Activated CD8-positive, alpha-beta memory T cell treated with anti-CD3 and anti-CD28 coated beads for 24 hours (primary cell): ENCODE data around the gene ELP4.
A peak's percentile ranks its signal among the peaks of the same experiment; 100 is the strongest.
"Not testable (repeated sequence)": the region's sequence is repeated elsewhere in the genome, so short reads cannot be mapped to it uniquely, and the experiment has no call there.

Experiments used
- DNase-seq: peaks from one replicate; pipeline ENCODE4 v3.0.0-alpha.2; 2020

ELP4 gene

DNA sequence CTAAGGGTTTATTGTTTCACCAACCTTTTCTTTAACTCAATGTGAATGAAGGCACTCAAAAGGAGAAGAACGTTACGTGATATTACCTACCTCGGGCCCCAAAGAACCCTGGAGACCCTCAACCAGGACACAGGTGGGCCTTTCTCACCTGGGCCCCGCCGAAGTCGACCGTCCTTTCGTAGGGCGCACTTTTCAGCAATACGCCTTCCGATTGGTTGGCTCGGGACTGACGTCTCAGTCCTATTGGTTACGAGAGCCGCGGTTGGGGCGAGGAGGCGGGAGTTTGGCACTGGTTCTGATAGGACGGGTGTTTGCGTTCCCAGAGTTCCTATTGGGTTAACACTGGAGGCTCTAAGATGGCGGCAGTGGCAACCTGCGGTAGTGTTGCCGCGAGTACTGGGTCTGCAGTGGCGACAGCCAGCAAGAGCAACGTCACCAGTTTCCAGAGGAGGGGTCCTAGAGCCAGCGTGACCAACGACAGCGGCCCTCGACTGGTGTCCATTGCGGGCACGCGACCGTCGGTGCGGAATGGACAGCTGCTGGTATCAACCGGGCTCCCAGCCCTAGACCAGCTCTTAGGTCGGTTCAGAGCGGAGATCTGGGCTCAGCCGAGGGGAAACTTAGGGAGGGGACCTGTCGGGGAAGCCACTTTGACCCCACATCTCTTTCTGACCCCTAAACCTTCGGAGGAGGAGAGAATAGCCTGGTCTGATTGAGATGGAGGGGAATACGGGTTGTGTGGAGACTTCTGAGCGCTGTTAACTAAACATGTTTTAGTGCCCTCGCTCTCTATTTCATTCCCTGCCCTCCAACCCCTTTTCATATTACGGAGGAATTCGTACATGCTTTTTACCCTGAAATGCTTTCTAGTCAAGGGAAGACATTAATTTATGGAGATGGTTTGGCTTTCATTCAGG lies at the start of gene ELP4, which contains the start of gene IMMP1L:
Gene ELP4 (plus strand): TSS at position 339 of the 917 bp plus-strand sequence. CDS start 18 bp downstream, at position 357.
Gene IMMP1L (minus strand): TSS at position 194 of the 917 bp plus-strand sequence. CDS start 46,346 bp downstream, outside the sequence.
- DNase-seq, result peak; percentile 97

DNA sequence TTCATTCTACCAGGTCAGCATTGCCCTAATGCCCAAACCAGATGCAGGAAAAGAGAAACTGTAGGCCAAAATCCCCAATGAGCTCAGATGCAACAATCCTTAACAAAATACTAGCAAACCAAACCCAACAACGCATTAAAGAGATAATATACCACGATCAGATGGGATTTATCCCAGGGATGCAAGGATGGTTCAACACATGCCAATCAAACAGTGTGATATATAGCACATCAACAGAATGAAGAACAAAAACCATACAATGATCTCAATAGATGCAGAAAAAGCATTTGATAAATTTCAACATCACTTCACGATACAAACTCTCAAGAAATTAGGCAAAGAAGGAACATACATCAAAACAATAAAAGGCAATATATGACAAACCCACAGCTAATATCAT lies 45.1 kb upstream of the ELP4 start:
- no peak for DNase-seq

- no peak for DNase-seq
Observed at GRCh38 chr11:31474083-31474482, 35.5 kb upstream of the ELP4 start.

- no peak for DNase-seq
Observed at GRCh38 chr11:31477528-31478222, 31.9 kb upstream of the ELP4 start.

- no peak for DNase-seq
Observed at GRCh38 chr11:31478223-31478590, 31.4 kb upstream of the ELP4 start.

GRCh38 chr11:31479066-31479465 lies 30.5 kb upstream of the ELP4 start:
- DNase-seq, result no peak

GRCh38 chr11:31480930-31481329 lies 28.6 kb upstream of the ELP4 start:
- DNase-seq, result no peak

GRCh38 chr11:31484497-31484896 lies 25.1 kb upstream of the ELP4 start:
- DNase-seq, result no peak

- no peak for DNase-seq
Observed at GRCh38 chr11:31487848-31488247, 21.7 kb upstream of the ELP4 start.

GRCh38 chr11:31492320-31492913 lies 17.1 kb upstream of the ELP4 start:
- no peak for DNase-seq

DNA sequence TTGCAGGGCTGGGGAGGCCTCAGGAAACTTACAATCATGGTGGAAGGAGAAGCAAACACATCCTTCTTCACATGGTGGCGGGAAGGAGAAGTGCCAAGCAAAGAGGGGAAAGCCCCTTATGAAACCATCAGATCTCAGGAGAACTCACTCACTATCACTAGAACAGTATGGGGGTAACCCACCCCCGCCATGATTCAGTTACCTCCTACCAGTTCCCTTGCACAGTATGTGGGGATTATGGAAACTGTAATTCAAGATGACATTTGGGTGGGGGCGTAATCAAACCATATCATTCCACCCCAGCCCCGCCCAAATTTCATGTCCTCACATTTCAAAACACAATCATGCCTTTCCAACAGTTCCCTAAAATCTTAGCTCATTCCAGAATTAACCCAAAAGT lies 16.3 kb upstream of the ELP4 start:
- DNase-seq, result no peak

DNA sequence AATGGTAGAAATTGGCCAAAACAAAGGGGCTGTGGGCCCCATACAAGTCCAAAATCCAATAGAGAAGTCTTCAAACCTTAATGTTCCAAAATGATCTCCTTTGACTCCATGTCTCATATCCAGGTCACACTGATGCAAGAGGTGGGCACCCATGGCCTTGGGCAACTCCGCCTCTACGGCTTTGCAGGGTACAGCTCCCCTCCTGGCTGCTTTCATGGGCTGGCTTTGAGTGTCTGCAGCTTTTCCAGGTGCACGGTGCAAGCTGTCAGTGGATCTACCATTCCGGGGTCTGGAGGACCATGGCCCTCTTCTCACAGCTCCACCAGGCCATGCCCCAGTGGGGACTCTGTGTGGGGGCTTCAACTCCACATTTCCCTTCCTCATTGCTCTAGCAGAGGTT lies 15.8 kb upstream of the ELP4 start:
- not testable (repeated sequence) for DNase-seq

DNA sequence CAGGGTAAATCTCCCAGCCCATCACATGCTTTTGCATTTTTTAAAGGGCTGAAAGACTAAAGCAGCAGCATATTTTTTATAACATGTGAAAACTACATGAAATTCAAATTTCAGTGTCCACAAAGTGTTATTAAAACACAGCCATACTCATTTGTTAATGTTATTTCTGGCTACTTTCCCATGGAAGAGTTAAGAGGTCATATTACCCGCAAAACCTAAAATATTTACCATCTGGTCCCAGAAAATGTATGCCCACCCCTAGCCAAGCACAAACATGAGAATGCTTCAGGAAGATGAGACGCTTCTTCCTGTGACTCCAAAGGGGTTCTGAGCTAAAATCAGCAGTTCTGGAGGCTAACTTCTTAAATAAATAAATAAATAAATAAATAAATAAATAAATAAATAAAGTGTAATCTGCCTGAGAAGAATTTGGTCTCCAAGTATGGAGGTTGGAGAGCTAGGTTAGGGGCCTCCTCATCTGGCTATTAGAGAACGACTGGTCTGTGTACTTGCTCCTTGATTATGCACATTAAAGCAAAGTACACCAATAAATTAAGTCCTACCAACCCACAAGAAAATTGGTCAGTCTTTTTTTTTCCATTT lies 9.9 kb upstream of the ELP4 start:
- DNase-seq, result no peak

GRCh38 chr11:31500560-31500959 lies 9.0 kb upstream of the ELP4 start:
- DNase-seq, result no peak

GRCh38 chr11:31509051-31509428 lies 527 bp upstream of the ELP4 start:
- no peak for DNase-seq

GRCh38 chr11:31512117-31512516 lies 2.5 kb downstream of the ELP4 start:
- DNase-seq, result no peak

- DNase-seq, result no peak
Observed at GRCh38 chr11:31521497-31522150, 12.1 kb downstream of the ELP4 start.

GRCh38 chr11:31529189-31529588 lies 19.6 kb downstream of the ELP4 start:
- DNase-seq, result no peak

DNA sequence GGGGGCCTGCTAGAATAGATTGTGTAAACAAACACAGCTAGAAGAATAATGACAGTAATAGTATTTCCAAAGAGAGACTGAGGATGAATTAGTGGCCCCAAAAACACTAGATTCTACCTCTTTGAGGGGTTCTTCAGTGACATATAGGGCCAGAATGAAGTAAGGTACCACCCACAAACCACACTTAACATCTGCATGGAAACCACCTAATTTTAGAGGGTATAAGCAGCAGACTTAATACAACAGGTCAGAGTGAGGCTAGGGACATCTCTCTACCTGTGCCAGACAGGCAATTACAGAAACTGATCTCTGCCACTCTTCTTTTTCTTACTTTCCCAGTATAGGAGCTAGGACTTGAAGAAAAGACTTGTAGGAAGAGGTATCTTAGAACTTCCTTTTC lies 20.1 kb downstream of the ELP4 start:
- no peak for DNase-seq

DNA sequence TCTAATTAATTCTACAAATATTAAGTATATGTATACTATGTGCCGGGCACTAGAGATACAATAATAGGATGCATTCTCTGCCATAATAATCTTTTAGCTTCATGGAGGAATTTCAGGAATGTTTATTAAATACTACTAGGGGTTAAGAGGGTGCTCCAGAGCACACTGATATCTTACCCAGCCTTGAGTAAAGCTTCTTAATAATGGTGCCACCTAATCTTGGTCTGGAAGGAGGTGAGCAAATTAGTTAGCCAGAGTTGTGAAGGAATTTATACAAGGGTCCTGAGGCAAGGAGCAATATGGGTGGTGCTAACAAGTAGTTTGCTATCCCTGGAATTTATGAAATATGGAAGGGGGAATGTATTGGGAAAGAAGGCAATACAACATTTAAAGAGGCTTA lies 21.7 kb downstream of the ELP4 start:
- DNase-seq, result no peak

DNA sequence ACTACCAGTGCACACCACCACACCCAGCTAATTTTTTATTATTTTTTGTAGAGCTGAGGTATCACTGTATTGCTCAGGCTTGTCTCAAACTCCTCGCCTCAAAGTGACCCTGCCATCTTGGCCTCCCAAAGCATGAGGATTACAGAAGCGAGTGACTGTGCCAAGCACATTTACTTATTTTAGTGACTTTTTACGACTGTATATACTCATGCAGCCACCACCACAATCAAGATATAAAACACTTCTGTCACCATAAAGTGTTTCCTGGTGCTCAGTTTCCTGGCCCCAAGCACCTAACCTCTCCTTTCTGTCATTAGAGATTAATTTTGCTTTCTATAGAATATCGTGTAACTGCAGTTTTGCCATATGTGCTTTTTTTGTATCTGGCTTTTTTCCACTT lies 25.9 kb downstream of the ELP4 start:
- no peak for DNase-seq

- no peak for DNase-seq
Observed at GRCh38 chr11:31542862-31543261, 33.3 kb downstream of the ELP4 start.

DNA sequence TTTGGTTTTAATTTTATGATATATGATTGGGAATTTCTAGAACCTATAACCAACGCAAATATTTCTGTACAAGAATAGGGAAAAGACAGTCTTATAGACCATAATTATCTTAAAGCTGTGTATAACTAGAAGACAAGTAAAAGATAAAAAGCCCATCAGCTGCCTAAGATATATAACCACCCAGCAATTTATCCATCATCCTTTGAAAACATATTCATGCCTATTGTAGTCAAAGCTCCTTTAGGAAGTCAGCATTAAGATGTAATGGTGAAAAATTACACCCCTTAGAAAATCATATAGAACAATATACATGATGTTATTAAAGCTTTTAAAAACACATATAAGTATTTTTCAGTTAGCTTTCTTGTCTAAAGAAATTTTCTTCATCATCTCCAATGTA lies 46.4 kb downstream of the ELP4 start:
- no peak for DNase-seq
